Stimulated activated effector memory CD8-positive, alpha-beta T cell treated with anti-CD3 and anti-CD28 coated beads, Interleukin-12 subunit alpha, Interleukin-12 subunit beta, amount 100 ng/mL, for 72 hours (primary cell): ENCODE results near the gene SLC25A26.

Experiments used
- ATAC-seq: fragments of 150-1000 bp; cut with Tn5 transposase; 2 replicates; pipeline ENCODE4 v1.10.0; 2021
- DNase-seq, 2 donors: peaks; one replicate each; pipeline ENCODE4 v3.0.0; 2021 to 2022; ENCODE audit warnings: low spot score in 2 of 2
- H3K27ac Mint-ChIP-seq: one replicate; pipeline ENCODE4 v1.8.0; 2022; ENCODE audit warnings: mild to moderate bottlenecking, mixed read lengths
- H3K36me3 Mint-ChIP-seq: one replicate; pipeline ENCODE4 v1.8.0; 2022; ENCODE audit warnings: mild to moderate bottlenecking, mixed read lengths
- H3K4me1 Mint-ChIP-seq: one replicate; pipeline ENCODE4 v1.8.0; 2022; ENCODE audit warnings: mixed read lengths
- H3K4me3 Mint-ChIP-seq: one replicate; pipeline ENCODE4 v1.8.0; 2022; ENCODE audit warnings: mild to moderate bottlenecking, mixed read lengths
- H3K9me3 Mint-ChIP-seq: one replicate; pipeline ENCODE4 v1.8.0; 2022; ENCODE audit warnings: mixed read lengths

Gene SLC25A26

GRCh38 chr3:66394019-66394752 is 173.4 kb downstream of the SLC25A26 start:
- ATAC-seq, result peak; percentile 89
- peak; percentile 17 to 58 for DNase-seq
- Mint-ChIP-seq H3K4me3 (peak overlapping the region; percentile 48), H3K9me3 (no peaks in the 10 kb centered on the region), H3K36me3 (peaks cover 63% of the 10 kb centered on the region), H3K4me1 (peaks cover 43% of the 10 kb centered on the region), H3K27ac (peak overlapping the region; percentile 77)

GRCh38 chr3:66394753-66395249 is 174.0 kb downstream of the SLC25A26 start:
- peaks cover 64% of the 10 kb centered on the region for H3K36me3 Mint-ChIP-seq
- peaks cover 43% of the 10 kb centered on the region for H3K4me1 Mint-ChIP-seq
- DNase-seq, result no peak
- H3K27ac Mint-ChIP-seq, result peak overlapping the region; percentile 77
- H3K4me3 Mint-ChIP-seq, result peak overlapping the region; percentile 48
- no peak for ATAC-seq
- no peaks in the 10 kb centered on the region for H3K9me3 Mint-ChIP-seq

GRCh38 chr3:66395635-66396034 is 174.8 kb downstream of the SLC25A26 start:
- Mint-ChIP-seq H3K4me3 (no peak overlapping the region), H3K4me1 (peaks cover 43% of the 10 kb centered on the region), H3K27ac (peak overlapping the region; percentile 77), H3K9me3 (no peaks in the 10 kb centered on the region), H3K36me3 (peaks cover 64% of the 10 kb centered on the region)
- ATAC-seq (no peak), DNase-seq (no peak)

DNA sequence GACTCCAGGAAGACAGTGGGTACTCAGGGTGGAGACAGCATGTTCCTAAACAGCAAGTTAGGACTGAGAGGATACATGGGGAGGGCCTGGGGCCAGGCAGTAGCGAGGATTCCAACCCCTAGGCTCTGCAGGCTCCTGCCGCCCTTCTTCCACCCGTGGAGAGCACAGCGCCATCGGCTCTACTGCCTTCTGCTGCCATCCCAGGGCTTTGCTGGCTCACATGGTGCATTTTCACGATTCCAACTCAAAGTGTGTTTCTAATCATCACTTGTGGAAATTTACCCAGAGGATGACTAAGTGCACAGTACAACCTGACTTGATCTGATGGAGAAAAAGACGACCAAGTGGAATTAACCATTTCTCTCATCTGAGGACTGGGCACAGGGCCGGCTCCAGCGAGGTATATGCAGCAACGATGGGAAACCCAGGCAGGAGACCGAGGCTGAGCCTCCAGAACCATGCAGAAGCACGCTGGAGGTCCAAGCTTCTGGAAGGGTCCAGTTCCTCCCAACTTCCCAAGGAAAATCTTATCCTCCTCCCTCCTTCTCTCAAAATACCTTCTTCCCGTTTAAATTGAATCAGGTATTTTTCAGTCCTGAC is 175.5 kb downstream of the SLC25A26 start:
- Mint-ChIP-seq H3K36me3 (peaks cover 68% of the 10 kb centered on the region), H3K9me3 (no peaks in the 10 kb centered on the region), H3K4me1 (peaks cover 43% of the 10 kb centered on the region), H3K27ac (no peak overlapping the region), H3K4me3 (no peak overlapping the region)
- no peak for DNase-seq
- ATAC-seq, result no peak

DNA sequence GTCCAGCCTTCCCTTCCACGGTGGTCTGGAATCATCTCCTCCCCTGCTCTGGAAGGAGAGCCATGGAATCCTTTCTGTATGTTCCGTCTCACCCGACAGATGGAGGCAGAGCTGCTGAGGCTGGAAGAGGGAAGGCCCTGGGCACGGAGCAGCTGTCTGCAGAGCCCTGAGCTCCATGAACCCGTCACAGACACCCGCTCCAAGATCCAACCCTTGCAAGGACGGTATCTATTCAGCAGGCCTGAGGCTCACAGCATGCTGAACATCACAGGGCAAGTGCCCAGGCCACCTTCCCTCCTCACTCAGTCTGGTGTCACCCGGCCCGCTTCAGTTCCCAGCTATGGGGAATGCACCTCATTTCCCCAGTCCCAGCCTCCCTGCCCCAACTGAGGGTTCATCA is 176.1 kb downstream of the SLC25A26 start:
- no peak overlapping the region for H3K27ac Mint-ChIP-seq

DNA sequence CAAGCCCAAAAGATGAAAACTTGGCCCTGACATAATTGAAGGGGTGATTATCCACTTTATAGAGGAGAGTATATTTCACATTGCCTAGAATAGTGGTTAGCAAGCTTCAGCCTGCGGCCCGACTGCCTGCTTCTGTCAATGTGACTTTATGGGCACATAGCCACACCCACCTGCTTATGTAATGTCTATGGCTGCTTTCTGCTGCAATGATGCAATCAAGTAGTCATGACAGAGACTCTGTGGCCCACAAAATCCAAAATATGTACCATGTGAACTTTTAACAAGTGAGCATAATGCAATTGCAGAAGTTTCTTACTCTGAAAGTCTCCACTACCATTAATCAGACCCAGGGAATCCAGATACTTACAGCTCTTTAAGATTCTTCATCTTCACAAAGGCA is 176.9 kb downstream of the SLC25A26 start:
- peak overlapping the region; percentile 69 for H3K27ac Mint-ChIP-seq

More for the DNA sequence above, 176.1 kb downstream of the SLC25A26 start:
- no peak for ATAC-seq
- H3K4me3 Mint-ChIP-seq, result no peak overlapping the region
- no peak for DNase-seq
- peaks cover 41% of the 10 kb centered on the region for H3K4me1 Mint-ChIP-seq
- H3K36me3 Mint-ChIP-seq, result peaks cover 71% of the 10 kb centered on the region
- H3K9me3 Mint-ChIP-seq, result no peaks in the 10 kb centered on the region

GRCh38 chr3:66398228-66399025 is 177.6 kb downstream of the SLC25A26 start:
- no peak for ATAC-seq
- DNase-seq, result no peak
- peaks cover 25% of the 10 kb centered on the region for H3K4me1 Mint-ChIP-seq

More for the DNA sequence above, 176.9 kb downstream of the SLC25A26 start:
- ATAC-seq (no peak), DNase-seq (no peak)
- Mint-ChIP-seq H3K4me1 (peaks cover 32% of the 10 kb centered on the region), H3K4me3 (no peak overlapping the region), H3K36me3 (peaks cover 64% of the 10 kb centered on the region), H3K9me3 (no peaks in the 10 kb centered on the region)

GRCh38 chr3:66399529-66400232 is 178.9 kb downstream of the SLC25A26 start:
- ATAC-seq (no peak), DNase-seq (no peak)
- Mint-ChIP-seq H3K4me1 (peaks cover 13% of the 10 kb centered on the region), H3K9me3 (no peaks in the 10 kb centered on the region), H3K27ac (no peak overlapping the region), H3K36me3 (peaks cover 57% of the 10 kb centered on the region), H3K4me3 (no peak overlapping the region)

More at GRCh38 chr3:66398228-66399025, 177.6 kb downstream of the SLC25A26 start:
- no peak overlapping the region for H3K4me3 Mint-ChIP-seq
- H3K36me3 Mint-ChIP-seq, result peaks cover 57% of the 10 kb centered on the region
- H3K27ac Mint-ChIP-seq, result peak overlapping the region; percentile 69
- no peaks in the 10 kb centered on the region for H3K9me3 Mint-ChIP-seq

- peaks cover 7% of the 10 kb centered on the region for H3K4me1 Mint-ChIP-seq
- H3K27ac Mint-ChIP-seq, result no peak overlapping the region
- H3K4me3 Mint-ChIP-seq, result no peak overlapping the region
- ATAC-seq (no peak), DNase-seq (no peak)
- peaks cover 58% of the 10 kb centered on the region for H3K36me3 Mint-ChIP-seq
- H3K9me3 Mint-ChIP-seq, result no peaks in the 10 kb centered on the region
Measured at GRCh38 chr3:66400411-66401156, 179.8 kb downstream of the SLC25A26 start.

DNA sequence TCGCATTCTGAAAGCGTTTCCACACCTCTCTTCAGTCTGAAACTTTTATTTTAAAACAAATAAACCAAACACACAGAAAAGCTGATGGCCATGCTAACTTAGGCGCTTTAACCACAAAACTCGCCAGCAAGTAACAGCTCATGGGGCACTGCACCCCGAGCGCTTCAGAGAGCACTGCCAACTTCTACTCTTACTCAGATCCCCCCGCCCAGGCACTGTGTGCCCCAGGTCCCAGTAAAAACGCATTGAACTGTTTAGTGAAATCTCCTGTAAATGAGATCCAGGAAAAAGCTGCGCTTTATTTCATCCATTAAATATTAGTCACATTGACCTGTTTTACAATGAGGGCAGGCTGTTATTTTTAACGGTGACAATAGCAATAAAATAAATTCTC is 180.4 kb downstream of the SLC25A26 start:
- H3K27ac Mint-ChIP-seq, result peak overlapping the region; percentile 32

DNA sequence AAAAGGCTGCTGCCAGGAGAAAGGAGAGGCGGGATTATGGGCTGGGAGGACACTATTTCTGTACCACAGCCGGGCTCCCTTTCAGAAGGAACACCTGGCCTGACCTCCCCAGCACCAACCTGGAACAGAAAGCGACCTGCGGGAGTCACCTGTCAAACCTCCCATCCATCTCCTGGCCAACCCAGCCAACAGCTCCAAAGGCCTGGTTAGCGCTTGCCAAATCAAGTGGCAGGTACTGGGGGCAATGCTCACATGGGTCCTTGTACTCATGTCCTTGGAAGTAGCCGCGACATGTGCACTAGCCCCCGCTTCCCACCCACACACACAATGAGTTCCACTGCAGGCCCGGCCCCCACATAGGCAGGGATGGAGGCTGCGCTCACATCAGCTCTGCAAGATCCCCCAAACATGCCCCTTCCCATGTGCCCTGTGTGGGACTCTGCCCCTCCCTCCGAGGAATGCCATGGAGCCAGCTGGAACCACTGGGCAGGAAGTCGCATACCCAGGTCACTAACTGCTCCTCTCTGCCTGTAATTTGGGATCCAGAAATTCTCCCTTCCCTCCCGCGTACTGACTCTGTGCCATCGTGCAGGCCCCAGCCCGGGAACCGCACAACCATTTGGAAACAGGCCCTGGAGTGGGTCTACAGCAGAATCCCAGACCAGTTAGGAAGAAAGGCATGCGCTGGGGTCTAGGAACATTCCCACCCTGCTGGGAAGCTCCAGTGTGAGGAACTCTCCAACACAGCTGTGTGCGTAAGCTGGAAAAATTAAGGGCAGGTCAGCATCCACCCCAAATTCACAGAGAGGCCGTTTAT is 181.1 kb downstream of the SLC25A26 start:
- no peak overlapping the region for H3K4me3 Mint-ChIP-seq
- peak overlapping the region; percentile 32 for H3K27ac Mint-ChIP-seq
- DNase-seq (no peak), ATAC-seq (no peak)
- peaks cover 51% of the 10 kb centered on the region for H3K36me3 Mint-ChIP-seq
- peaks cover 7% of the 10 kb centered on the region for H3K4me1 Mint-ChIP-seq
- H3K9me3 Mint-ChIP-seq, result no peaks in the 10 kb centered on the region

More for the DNA sequence above, 180.4 kb downstream of the SLC25A26 start:
- no peaks in the 10 kb centered on the region for H3K9me3 Mint-ChIP-seq
- peaks cover 58% of the 10 kb centered on the region for H3K36me3 Mint-ChIP-seq
- no peak for DNase-seq
- H3K4me3 Mint-ChIP-seq, result no peak overlapping the region
- H3K4me1 Mint-ChIP-seq, result peaks cover 7% of the 10 kb centered on the region
- no peak for ATAC-seq

DNA sequence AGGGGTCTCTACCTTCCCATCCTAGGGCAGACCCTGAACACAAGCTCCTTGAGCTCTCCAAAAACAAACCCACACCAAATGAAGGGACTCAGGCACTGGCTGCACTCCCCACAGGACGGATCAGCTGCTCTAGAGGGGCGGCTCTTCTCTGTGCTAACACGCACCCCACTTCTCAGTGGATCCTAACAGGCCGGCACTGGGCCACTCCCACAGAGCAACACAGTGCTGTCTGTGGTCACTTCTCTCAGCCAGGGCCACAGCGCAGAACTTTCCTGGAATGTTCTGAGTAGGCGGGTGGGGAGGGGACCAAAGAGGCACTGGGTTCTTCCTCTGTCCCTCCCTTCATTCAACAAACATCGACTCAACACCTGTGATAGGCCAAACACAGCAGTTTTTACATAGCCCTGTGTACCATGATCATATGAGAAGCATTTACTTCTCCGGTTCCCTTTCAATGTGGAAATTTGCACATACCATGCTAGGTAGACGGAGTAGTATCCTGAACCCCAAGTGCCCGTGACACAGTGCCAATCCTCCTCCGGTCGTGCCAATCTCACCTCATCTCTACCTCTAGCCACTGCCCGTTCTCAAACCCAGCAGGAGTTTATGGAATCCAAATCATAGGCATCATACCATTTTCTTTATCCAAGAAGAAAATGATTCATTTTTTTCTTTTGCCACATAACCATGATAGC is 181.9 kb downstream of the SLC25A26 start:
- Mint-ChIP-seq H3K4me3 (no peak overlapping the region), H3K36me3 (peaks cover 48% of the 10 kb centered on the region), H3K27ac (peak overlapping the region; percentile 18), H3K4me1 (peaks cover 7% of the 10 kb centered on the region), H3K9me3 (no peaks in the 10 kb centered on the region)
- no peak for ATAC-seq
- DNase-seq, result no peak

GRCh38 chr3:66403323-66403990 is 182.7 kb downstream of the SLC25A26 start:
- Mint-ChIP-seq H3K4me1 (peaks cover 3% of the 10 kb centered on the region), H3K36me3 (peaks cover 47% of the 10 kb centered on the region), H3K9me3 (no peaks in the 10 kb centered on the region), H3K4me3 (no peak overlapping the region), H3K27ac (peak overlapping the region; percentile 18)
- DNase-seq (no peak), ATAC-seq (no peak)
